Measurements from ENCODE around the gene FGF21.

FGF21 gene

GRCh38 chr19:48807590-48808308, 52.4 kb downstream of the FGF21 start:
- TF ChIP-seq CTCF (IDR thresholded peaks at IDR 0.05; ENCODE audit: low read depth, low read length), result no peak
- H3K4me3 ChIP-seq (ENCODE audit: low read depth, low read length), result no peak overlapping the region

All from WI38 (cell line).